HG02623 (cell line): ENCODE results near the gene FERD3L.

Source experiments
- ATAC-seq: cut with Tn5 transposase; IDR thresholded peaks from one replicate; pipeline ENCODE4 v1.9.1; 2021; ENCODE audit warnings: moderate library complexity; ENCODE audit not compliant: unreplicated experiment

FERD3L gene

GRCh38 chr7:19101472-19101871 lies 43.7 kb downstream of the FERD3L start:
- no peak for ATAC-seq

DNA sequence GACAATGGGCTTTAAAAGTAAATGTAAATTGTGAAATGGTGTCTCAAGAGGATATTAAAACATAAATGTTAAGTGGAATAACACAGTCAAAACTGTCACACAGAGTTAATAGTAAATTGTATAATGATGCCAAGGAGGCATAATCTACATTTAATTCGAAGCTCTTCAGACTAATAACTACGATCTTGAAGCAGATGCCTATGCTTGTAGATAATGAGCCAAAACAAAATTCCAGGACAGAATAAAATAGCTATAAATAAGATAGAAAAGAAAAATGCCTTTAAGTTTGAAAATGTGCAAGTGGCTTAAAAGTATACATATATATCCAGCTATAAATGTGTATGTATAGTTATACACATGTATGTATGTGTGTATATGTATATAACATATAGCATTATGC lies 45.3 kb downstream of the FERD3L start:
- ATAC-seq = no peak

- ATAC-seq = no peak
These were observed 46.0 kb downstream of the FERD3L start for GRCh38 chr7:19099194-19099593.

GRCh38 chr7:19098510-19098909 lies 46.7 kb downstream of the FERD3L start:
- ATAC-seq = no peak

GRCh38 chr7:19097165-19098055 lies 47.8 kb downstream of the FERD3L start:
- no peak for ATAC-seq

DNA sequence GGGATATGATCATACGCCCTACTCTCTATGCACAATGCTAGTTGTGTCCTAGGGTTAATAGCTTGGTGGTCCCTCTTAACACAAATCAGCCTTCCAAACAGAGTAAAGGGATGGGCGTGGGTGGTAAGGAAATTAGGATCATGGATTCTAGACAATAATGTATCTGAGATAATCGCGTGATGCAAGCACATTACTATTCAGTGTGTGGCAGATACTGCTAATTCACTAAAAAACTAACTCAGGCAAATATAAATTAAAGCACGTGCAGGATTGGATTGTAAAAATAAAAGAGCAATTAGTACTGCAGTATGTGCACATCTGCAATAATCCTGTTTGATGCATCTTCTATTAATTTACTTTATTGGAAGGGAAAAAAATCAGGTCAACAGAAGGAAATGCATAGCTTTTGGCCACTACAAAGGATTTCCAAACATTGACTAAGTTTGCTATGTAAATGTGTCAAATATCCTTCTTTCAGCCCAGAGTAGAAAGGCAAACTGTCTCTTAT lies 49.8 kb downstream of the FERD3L start:
- no peak for ATAC-seq
